Panc1 (cell line): Measurements from ENCODE around the gene ARHGAP6. TPM values are rescaled to one million over a fixed set of nuclear protein-coding genes. Genes with fewer than 3 reads are reported as not detected.
"Not testable (repeated sequence)": the region's sequence is repeated elsewhere in the genome, so short reads cannot be mapped to it uniquely, and the experiment has no call there.

ENCODE experiments used
- ATAC-seq: fragments of 200-7000 bp; cut with Tn5 transposase; 2 replicates; pipeline ENCODE4 v1.9.1; 2020; ENCODE audit warnings: mild to moderate bottlenecking, moderate library complexity
- BruUV-seq: library from RNA; stranded (reverse); fragments of 400-500 nt; replicated peaks from 2 replicates; lab custom pipeline; 2021; lab: Mats Ljungman, UMichigan
- CTCF ChIA-PET: fragments of 300-600 bp; sonication (Branson Sonifier 250); formaldehyde crosslinking; loops from one replicate; lab custom pipeline; 2022; ENCODE audit warnings: antibody characterized with exemption; lab: Charles Lee
- POLR2A ChIA-PET: fragments of 300-600 bp; sonication (Branson Sonifier 250); formaldehyde crosslinking; loops from one replicate; lab custom pipeline; 2022; ENCODE audit warnings: antibody characterized with exemption; lab: Charles Lee
- DNase-seq: peaks from one replicate; pipeline ENCODE4 v3.0.0-alpha.2; 2010; ENCODE audit warnings: low read depth, low spot score
- H3K27ac ChIP-seq: 2 replicates; pipeline ENCODE4 v1.5.1; 2011; ENCODE audit warnings: mild to moderate bottlenecking, low read length, inconsistent platforms
- H3K27me3 ChIP-seq: fragments of 200-500 bp; sonication (Bioruptor generic); 2 replicates; pipeline ENCODE4 v1.6.0; 2014; ENCODE audit warnings: low read length, inconsistent platforms; ENCODE audit not compliant: control insufficient read depth, insufficient read depth
- H3K36me3 ChIP-seq: fragments of 200-500 bp; sonication (Bioruptor generic); 2 replicates; pipeline ENCODE4 v1.5.1; 2014; ENCODE audit warnings: inconsistent platforms, mild to moderate bottlenecking, low read length, moderate library complexity; ENCODE audit not compliant: control insufficient read depth, insufficient read depth
- H3K4me1 ChIP-seq: 2 replicates; pipeline ENCODE4 v1.5.1; 2011; ENCODE audit warnings: inconsistent platforms, mild to moderate bottlenecking, low read length, moderate library complexity; ENCODE audit not compliant: control insufficient read depth, insufficient read depth
- H3K4me3 ChIP-seq, 2 experiments: 2 replicates each; pipeline ENCODE4 v1.5.1; 2011 to 2012; ENCODE audit warnings: low read depth in 2 of 2, low read length in 2 of 2, mild to moderate bottlenecking in 2 of 2, inconsistent platforms in 1 of 2, moderate library complexity in 1 of 2
- H3K9me3 ChIP-seq: fragments of 200-500 bp; sonication (Bioruptor generic); 2 replicates; pipeline ENCODE4 v1.5.1; 2014; ENCODE audit warnings: low read depth, mild to moderate bottlenecking, inconsistent platforms, low read length, moderate library complexity; ENCODE audit not compliant: control insufficient read depth, insufficient read depth
- CTCF ChIP-seq: fragments of 450-650 bp; IDR thresholded peaks from 2 replicates; pipeline ENCODE4 v1.5.1; 2017; ENCODE audit warnings: mild to moderate bottlenecking
- POLR2AphosphoS5 ChIP-seq: IDR thresholded peaks from 2 replicates; pipeline ENCODE4 v1.6.1; 2012; ENCODE audit warnings: mild to moderate bottlenecking, low read depth, low read length, moderate library complexity
- REST ChIP-seq, 2 experiments: IDR thresholded peaks; 2 replicates each; pipeline ENCODE4 v1.6.1; 2011 to 2012; ENCODE audit warnings: low read depth in 2 of 2, control low read depth in 1 of 2, low read length in 1 of 2, mild to moderate bottlenecking in 1 of 2, moderate library complexity in 1 of 2; ENCODE audit not compliant: insufficient read depth in 1 of 2
- SIN3A ChIP-seq: IDR thresholded peaks from 2 replicates; pipeline ENCODE4 v1.6.1; 2012; ENCODE audit warnings: low read depth, mild to moderate bottlenecking, low read length, moderate library complexity, borderline replicate concordance; ENCODE audit not compliant: insufficient read depth
- TCF7L2 ChIP-seq: IDR thresholded peaks from 2 replicates; pipeline ENCODE4 v1.6.1; 2011; ENCODE audit warnings: mild to moderate bottlenecking, low read depth, low read length, inconsistent platforms
- in situ Hi-C: cut with HindIII; loops from 2 replicates; pipeline ENCODE4 v1.10.0; 2016; ENCODE audit warnings: low sequenced_read_pairs, low pct_unique_long_range_greater_than_20kb
- intact Hi-C: fragments of 100-400 bp; cut with micrococcal nuclease; formaldehyde crosslinking; loops from one replicate; pipeline ENCODE4 v1.10.0; 2022; ENCODE audit not compliant: unreplicated experiment
- total RNA-seq: library from RNA; stranded (reverse); gene quantifications from one replicate; pipeline ENCODE4 v1.2.1, GENCODE V29; 2021; ENCODE audit not compliant: unreplicated experiment

Gene ARHGAP6
- total RNA-seq, 1 experiment from 2014 or later: 0.13 TPM

GRCh38 chrX:11619441-11619840, 46.3 kb downstream of the ARHGAP6 start:
- intact Hi-C loops: no loop called here
- ChIA-PET POLR2A (no interaction called here), CTCF (no interaction called here)
- no peaks in the 10 kb centered on the region for H3K9me3 ChIP-seq
- H3K4me3 ChIP-seq: no peak overlapping the region
- DNase-seq: no peak
- no peak for TF ChIP-seq TCF7L2
- TF ChIP-seq SIN3A: no peak
- no peak for TF ChIP-seq CTCF
- TF ChIP-seq REST (IDR thresholded peaks at IDR 0.05; ENCODE audit: insufficient read depth in 1 of 2, low read depth in 2 of 2, low read length in 1 of 2): no peak
- no peaks in the 10 kb centered on the region for H3K27me3 ChIP-seq
- ATAC-seq: no peak
- BruUV-seq: no TSS peak
- H3K4me1 ChIP-seq: no peaks in the 10 kb centered on the region
- no peaks in the 10 kb centered on the region for H3K36me3 ChIP-seq
- H3K27ac ChIP-seq: no peak overlapping the region
- in situ Hi-C loops: no loop called here

- H3K36me3 ChIP-seq, in situ Hi-C loops, ATAC-seq, H3K27ac ChIP-seq, intact Hi-C loops, H3K27me3 ChIP-seq, CTCF ChIA-PET, POLR2A ChIA-PET, BruUV-seq, DNase-seq, H3K4me1 ChIP-seq, H3K4me3 ChIP-seq, H3K9me3 ChIP-seq: not testable (repeated sequence)
Measured at GRCh38 chrX:11614253-11614652, 51.5 kb downstream of the ARHGAP6 start.

GRCh38 chrX:11611965-11612364, 53.8 kb downstream of the ARHGAP6 start:
- no TSS peak for BruUV-seq
- Histone ChIP-seq H3K36me3 (no peaks in the 10 kb centered on the region), H3K27me3 (no peaks in the 10 kb centered on the region), H3K27ac (no peak overlapping the region), H3K4me3 (no peak overlapping the region), H3K9me3 (no peaks in the 10 kb centered on the region), H3K4me1 (no peaks in the 10 kb centered on the region)
- ATAC-seq: no peak
- no peak for DNase-seq
- CTCF ChIA-PET: no interaction called here
- POLR2A ChIA-PET: no interaction called here
- intact Hi-C loops: no loop called here
- TF ChIP-seq CTCF (no peak), POLR2AphosphoS5 (no peak), SIN3A (no peak), REST (IDR thresholded peaks at IDR 0.05; ENCODE audit: insufficient read depth in 1 of 2, low read depth in 2 of 2, low read length in 1 of 2) (no peak), TCF7L2 (no peak)
- in situ Hi-C loops: no loop called here
